AG04450 (cell line): Measurements from ENCODE around the gene GAS2. TPM values are rescaled to one million over a fixed set of nuclear protein-coding genes. Genes with fewer than 3 reads are reported as not detected.

Experiments used
- CTCF ChIA-PET: fragments of 300-600, 350-600 bp; formaldehyde crosslinking; extraction: SDS; loops from one replicate; lab custom pipeline; 2022; ENCODE audit warnings: antibody characterized with exemption, inconsistent platforms; lab: Charles Lee
- POLR2A ChIA-PET: fragments of 350-600 bp; formaldehyde crosslinking; extraction: SDS; loops from one replicate; lab custom pipeline; 2021; ENCODE audit warnings: antibody characterized with exemption, inconsistent platforms; lab: Yijun Ruan, JAX
- DNase-seq: peaks from one replicate; pipeline ENCODE4 v3.0.0-alpha.2; 2011; ENCODE audit warnings: low read depth, low spot score
- H3K27ac ChIP-seq: one replicate; pipeline ENCODE4 v1.5.1; 2012; ENCODE audit warnings: low read depth, low read length, control low read depth
- H3K27me3 ChIP-seq: one replicate; pipeline ENCODE4 v1.6.0; 2012; ENCODE audit warnings: low read length; ENCODE audit not compliant: control insufficient read depth, insufficient read depth
- H3K4me3 ChIP-seq: 2 replicates; pipeline ENCODE4 v1.5.1; 2011; ENCODE audit warnings: mild to moderate bottlenecking, low read depth, low read length, control low read depth
- H3K9me3 ChIP-seq: 2 replicates; pipeline ENCODE4 v1.5.1; 2012; ENCODE audit warnings: low read length; ENCODE audit not compliant: control insufficient read depth, insufficient read depth
- polyA plus RNA-seq: library from polyadenylated mRNA; depleted of rRNA; stranded (reverse); fragments of >200 nt; gene quantifications from 2 replicates; pipeline ENCODE4 v1.2.3, GENCODE V29; 2011
- TF ChIP-seq, protein P1 (sequence below): IDR thresholded peaks from 2 replicates; pipeline ENCODE4 v1.5.1; 2011; ENCODE audit warnings: low read depth, low read length, control low read depth, inconsistent platforms

The GAS2 gene
- polyA plus RNA-seq, 1 experiment = 0.67 TPM

DNA sequence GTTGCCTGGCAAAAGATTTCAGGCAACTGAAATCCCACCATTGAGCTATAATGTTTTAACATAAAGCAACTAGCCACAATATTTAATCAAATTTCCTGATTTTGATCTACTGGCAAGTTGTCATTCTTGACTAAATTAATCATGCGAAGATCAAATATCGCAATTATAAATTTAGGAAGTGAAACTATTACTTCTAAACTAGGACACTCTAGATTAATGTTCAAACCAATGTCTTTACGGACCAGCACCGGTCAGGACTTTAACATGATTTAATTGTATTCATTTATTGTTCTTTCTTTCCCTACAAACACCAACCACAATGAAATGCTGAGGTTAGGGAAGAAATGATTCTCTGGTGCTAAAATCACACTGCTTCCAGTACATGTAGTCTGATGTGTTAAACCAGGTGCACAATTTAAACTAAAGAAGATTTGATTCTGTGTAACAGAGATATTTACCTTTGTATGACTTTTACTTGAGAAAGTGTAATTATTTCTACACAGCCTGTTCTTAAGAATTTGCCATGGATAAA, 14.9 kb downstream of the GAS2 start:
- TF ChIP-seq, protein P1, sequence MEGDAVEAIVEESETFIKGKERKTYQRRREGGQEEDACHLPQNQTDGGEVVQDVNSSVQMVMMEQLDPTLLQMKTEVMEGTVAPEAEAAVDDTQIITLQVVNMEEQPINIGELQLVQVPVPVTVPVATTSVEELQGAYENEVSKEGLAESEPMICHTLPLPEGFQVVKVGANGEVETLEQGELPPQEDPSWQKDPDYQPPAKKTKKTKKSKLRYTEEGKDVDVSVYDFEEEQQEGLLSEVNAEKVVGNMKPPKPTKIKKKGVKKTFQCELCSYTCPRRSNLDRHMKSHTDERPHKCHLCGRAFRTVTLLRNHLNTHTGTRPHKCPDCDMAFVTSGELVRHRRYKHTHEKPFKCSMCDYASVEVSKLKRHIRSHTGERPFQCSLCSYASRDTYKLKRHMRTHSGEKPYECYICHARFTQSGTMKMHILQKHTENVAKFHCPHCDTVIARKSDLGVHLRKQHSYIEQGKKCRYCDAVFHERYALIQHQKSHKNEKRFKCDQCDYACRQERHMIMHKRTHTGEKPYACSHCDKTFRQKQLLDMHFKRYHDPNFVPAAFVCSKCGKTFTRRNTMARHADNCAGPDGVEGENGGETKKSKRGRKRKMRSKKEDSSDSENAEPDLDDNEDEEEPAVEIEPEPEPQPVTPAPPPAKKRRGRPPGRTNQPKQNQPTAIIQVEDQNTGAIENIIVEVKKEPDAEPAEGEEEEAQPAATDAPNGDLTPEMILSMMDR = no peak
- Histone ChIP-seq H3K27me3 (no peaks in the 10 kb centered on the region), H3K9me3 (no peaks in the 10 kb centered on the region), H3K4me3 (no peak overlapping the region), H3K27ac (no peak overlapping the region)
- no peak for DNase-seq
- ChIA-PET CTCF (no interaction called here), POLR2A (no interaction called here)

DNA sequence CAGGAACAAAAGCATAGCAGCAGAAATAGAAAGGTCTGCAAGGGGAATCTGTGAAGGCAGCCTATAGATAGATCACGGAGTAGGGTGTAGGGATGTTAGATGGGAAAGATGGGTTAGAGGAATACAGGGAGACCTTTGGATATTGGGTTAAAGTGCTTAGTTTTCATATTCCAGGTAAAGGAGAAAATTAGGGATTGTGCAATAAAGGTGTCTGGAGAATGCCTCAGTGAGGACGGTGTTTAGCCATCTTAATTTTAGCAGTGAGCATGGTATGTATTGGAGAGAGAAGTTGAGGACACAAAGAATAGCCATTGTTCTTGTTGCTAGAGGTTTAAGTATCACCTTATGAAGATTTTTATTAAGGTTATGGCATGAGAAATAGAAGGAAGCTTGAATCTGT, 17.7 kb downstream of the GAS2 start:
- Histone ChIP-seq H3K27me3 (no peaks in the 10 kb centered on the region), H3K9me3 (no peaks in the 10 kb centered on the region), H3K27ac (no peak overlapping the region), H3K4me3 (no peak overlapping the region)
- POLR2A ChIA-PET = no interaction called here
- no peak for DNase-seq
- TF ChIP-seq, protein P1 = no peak
- CTCF ChIA-PET = no interaction called here

DNA sequence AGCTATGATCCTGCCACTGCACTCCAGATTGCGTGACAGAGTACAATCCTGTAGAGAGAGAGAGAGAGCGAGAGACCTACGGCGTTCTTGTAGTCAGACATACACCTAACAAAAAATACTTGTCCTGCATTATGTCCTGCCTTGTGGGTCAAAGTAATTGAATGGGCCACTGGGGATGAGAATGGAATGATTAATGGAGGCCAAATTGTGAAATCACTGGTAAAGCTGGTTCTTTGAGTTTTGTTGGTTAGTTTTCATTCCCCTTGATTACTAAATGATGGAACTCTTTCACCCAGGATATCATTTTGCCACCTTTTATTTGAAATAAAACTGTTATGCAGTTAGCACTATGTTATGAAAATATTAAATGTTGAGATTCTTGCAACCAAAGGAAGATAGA, 18.7 kb downstream of the GAS2 start:
- no peak overlapping the region for H3K4me3 ChIP-seq
- DNase-seq = no peak
- POLR2A ChIA-PET = interaction anchor here (0.6 kb wide), 1 partner anchor 91 kb away, joined by 5 read pairs; no protein-coding TSS in a partner anchor
- H3K27me3 ChIP-seq = no peaks in the 10 kb centered on the region
- no peak overlapping the region for H3K27ac ChIP-seq
- no peaks in the 10 kb centered on the region for H3K9me3 ChIP-seq
- CTCF ChIA-PET = no interaction called here
- TF ChIP-seq, protein P1 = no peak

DNA sequence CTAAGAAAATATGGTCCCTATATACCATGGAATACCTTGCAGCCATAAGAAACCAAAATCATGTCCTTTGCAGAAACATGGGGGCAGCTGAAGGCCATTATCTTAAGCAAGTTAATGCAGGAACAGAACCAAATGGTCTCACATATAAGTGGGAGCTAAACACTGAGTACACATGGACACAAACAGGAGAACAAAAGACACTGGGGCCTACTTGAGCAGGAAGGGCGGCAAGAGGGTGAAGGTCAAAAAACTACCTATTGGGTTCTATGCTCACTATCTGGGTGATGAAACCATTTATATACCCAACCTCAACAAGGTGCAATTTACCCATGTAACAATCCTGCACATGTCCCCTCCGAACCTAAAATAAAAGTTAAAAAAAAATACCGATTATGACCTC, 22.5 kb downstream of the GAS2 start:
- CTCF ChIA-PET = no interaction called here
- Histone ChIP-seq H3K4me3 (no peak overlapping the region), H3K27me3 (no peaks in the 10 kb centered on the region), H3K9me3 (no peaks in the 10 kb centered on the region), H3K27ac (no peak overlapping the region)
- POLR2A ChIA-PET = no interaction called here
- DNase-seq = no peak
- TF ChIP-seq, protein P1 = no peak

DNA sequence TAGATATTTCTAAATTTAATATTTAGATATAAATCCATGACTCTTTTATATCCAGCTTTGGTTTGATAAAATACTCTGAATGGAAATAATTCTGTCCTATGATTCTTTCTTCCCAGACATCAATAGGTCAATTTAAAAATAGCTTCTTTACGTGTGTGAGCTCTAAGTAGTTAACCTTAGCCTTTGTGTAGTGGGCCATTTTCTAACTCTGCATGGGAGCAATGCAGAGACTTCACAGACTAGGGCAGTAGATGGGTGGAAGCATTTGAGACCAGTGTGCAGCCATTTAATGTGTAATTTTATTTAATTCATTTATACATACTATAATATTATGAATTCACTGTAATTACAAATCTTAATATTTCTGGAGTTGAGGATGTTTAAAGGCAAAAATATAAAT, 23.8 kb downstream of the GAS2 start:
- TF ChIP-seq, protein P1 = no peak
- ChIA-PET POLR2A (no interaction called here), CTCF (no interaction called here)
- no peak overlapping the region for H3K27ac ChIP-seq
- no peaks in the 10 kb centered on the region for H3K9me3 ChIP-seq
- DNase-seq = no peak
- no peaks in the 10 kb centered on the region for H3K27me3 ChIP-seq
- H3K4me3 ChIP-seq = no peak overlapping the region
